Adrenal gland (tissue), 12 donors: Measurements from ENCODE around the gene HJURP. TPM values are rescaled to one million over a fixed set of nuclear protein-coding genes. Genes with fewer than 3 reads are reported as not detected.

ENCODE experiments used
- DNase-seq, 7 donors: peaks; one replicate each; pipeline ENCODE4 v3.0.0-alpha.2; 2019 to 2020
- H3K27ac ChIP-seq, 5 donors: fragments of 200-600 bp; sonication (generic) in 4 of 5; 1 replicate in 3 of 5; 2 replicates in 2 of 5; pipeline versions ENCODE4 v1.5.1 to v1.8.0; 2016 to 2020; ENCODE audit warnings: mild to moderate bottlenecking in 1 of 5
- H3K27me3 ChIP-seq: fragments of 200-600 bp; 2 replicates; pipeline ENCODE4 v1.8.0; 2021
- H3K36me3 ChIP-seq, 2 donors: fragments of 200-600 bp; replicated peaks in 1 of 2; 1 replicate in 1 of 2; 2 replicates in 1 of 2; pipeline versions ENCODE4 v1.5.1 to v1.8.0; 2018 to 2022
- H3K4me1 ChIP-seq, 2 donors: fragments of 200-600 bp; replicated peaks in 1 of 2; 1 replicate in 1 of 2; 2 replicates in 1 of 2; pipeline versions ENCODE4 v1.5.1 to v1.8.0; 2018 to 2021
- H3K4me3 ChIP-seq, 4 donors: fragments of 200-600 bp; sonication (generic) in 3 of 4; one replicate each; pipeline ENCODE4 v1.5.1; 2016 to 2018
- H3K9me3 ChIP-seq, 3 donors: fragments of 200-600 bp; sonication (generic) in 1 of 3; replicated peaks in 1 of 3; 1 replicate in 2 of 3; 2 replicates in 1 of 3; pipeline versions ENCODE4 v1.5.1 to v1.8.0; 2016 to 2021
- POLR2A ChIP-seq, 2 donors: fragments of 450-650 bp; IDR thresholded peaks; one replicate each; pipeline ENCODE4 v1.6.1; 2017; ENCODE audit warnings: antibody characterized with exemption in 2 of 2, mild to moderate bottlenecking in 2 of 2, moderate library complexity in 1 of 2
- WGBS, 4 donors: extraction: QIAGEN DNeasy Blood & Tissue Kit in 2 of 4; methylation state at CpG; one replicate each; pipeline versions ENCODE4 v1.1.5 to v1.1.7; 2013 to 2017; 5-methylcytosine and 5-hydroxymethylcytosine counted together
- intact Hi-C, 2 donors: fragments of 100-400 bp; cut with DNase I; formaldehyde crosslinking; loops; one replicate each; pipeline versions ENCODE4 v1.14.1 to v1.15.0; 2022 to 2023
- polyA plus RNA-seq, 3 donors: library from polyadenylated mRNA; stranded (reverse); fragments of 200-250 nt in 2 of 3; fragments of 350-450 nt in 1 of 3; fragmentation: Illumina TruSeq in 1 of 3; extraction: RNeasy Lipid Tissue Mini Kit (QIAGEN cat#74804) in 1 of 3; gene quantifications; one replicate each; pipeline ENCODE4 v1.2.3, GENCODE V29; 2013 to 2014
- total RNA-seq, 9 donors: library from RNA; depleted of rRNA in 4 of 9; stranded (reverse); fragments of >200 nt in 4 of 9; fragments of 120-200 nt in 1 of 9; fragmentation: NEBNext Ultra II Directional in 1 of 9; extraction: Animal tissue kit (Norgen Biotek cat#: 25700) in 1 of 9; gene quantifications; one replicate each; pipeline versions ENCODE4 v1.1.0 to v1.2.4, GENCODE V29; 2013 to 2023
- TF ChIP-seq, protein P1 (sequence below), 6 experiments: fragments of 450-650 bp in 4 of 6; fragments of 200-600 bp in 2 of 6; sonication (generic) in 1 of 6; IDR thresholded peaks; 1 replicate in 5 of 6; 2 replicates in 1 of 6; pipeline versions ENCODE4 v1.5.1 to v1.8.0; 2016 to 2021; ENCODE audit warnings: antibody characterized with exemption in 6 of 6, mild to moderate bottlenecking in 2 of 6, moderate library complexity in 1 of 6
- donor health status: healthy with polysubstance abuse.
- donor health status: Bipolar disorder and iron deficiency.
- donor health status: DM: yes; HTN: yes; CAD: no.
- donor health status: DM: no; HTN: no; CAD: no.
- donor health status: DM: no; HTN: no; CAD: no.
- donor health status: DM: yes; HTN: yes; CAD: no.

The HJURP gene
- total and polyA plus RNA-seq, 12 donors = 0.28 to 7.5 (median 1.6) TPM

DNA sequence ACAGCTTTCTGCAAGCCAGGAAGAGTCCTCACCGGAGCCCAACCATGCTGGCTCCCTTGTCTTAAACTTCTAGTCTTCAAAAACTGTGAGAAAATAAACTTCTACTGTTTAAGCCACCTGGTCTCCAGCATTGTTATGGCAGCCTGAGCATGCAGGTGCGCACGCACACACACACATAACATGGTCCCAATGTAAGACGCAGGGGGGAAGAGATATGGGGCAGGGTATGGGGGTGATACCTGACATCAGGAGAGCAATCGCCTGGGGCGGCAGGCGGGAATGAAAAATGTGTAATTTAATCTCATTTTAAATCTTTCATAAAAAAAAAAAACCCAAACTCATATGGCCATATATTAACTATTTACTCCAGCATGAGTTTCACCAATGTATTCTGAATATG, 18.0 kb downstream of the HJURP start:
- WGBS, 4 donors = 94 to 98% (median 98%) methylated on average over 7 of the region's 7 CpGs
- DNase-seq = peak in 1 of 7 donors; percentile 6
- TF ChIP-seq POLR2A (IDR thresholded peaks at IDR 0.05) = no peak
- TF ChIP-seq, protein P1, sequence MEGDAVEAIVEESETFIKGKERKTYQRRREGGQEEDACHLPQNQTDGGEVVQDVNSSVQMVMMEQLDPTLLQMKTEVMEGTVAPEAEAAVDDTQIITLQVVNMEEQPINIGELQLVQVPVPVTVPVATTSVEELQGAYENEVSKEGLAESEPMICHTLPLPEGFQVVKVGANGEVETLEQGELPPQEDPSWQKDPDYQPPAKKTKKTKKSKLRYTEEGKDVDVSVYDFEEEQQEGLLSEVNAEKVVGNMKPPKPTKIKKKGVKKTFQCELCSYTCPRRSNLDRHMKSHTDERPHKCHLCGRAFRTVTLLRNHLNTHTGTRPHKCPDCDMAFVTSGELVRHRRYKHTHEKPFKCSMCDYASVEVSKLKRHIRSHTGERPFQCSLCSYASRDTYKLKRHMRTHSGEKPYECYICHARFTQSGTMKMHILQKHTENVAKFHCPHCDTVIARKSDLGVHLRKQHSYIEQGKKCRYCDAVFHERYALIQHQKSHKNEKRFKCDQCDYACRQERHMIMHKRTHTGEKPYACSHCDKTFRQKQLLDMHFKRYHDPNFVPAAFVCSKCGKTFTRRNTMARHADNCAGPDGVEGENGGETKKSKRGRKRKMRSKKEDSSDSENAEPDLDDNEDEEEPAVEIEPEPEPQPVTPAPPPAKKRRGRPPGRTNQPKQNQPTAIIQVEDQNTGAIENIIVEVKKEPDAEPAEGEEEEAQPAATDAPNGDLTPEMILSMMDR (IDR thresholded peaks at IDR 0.05) = no peak
- Histone ChIP-seq H3K4me1 (no peaks in the 10 kb centered on the region), H3K27ac (no peak overlapping the region), H3K27me3 (no peaks in the 10 kb centered on the region), H3K36me3 (no peaks in the 10 kb centered on the region), H3K9me3 (no peaks in the 10 kb centered on the region), H3K4me3 (no peak overlapping the region)
- intact Hi-C loops = no loop called here

DNA sequence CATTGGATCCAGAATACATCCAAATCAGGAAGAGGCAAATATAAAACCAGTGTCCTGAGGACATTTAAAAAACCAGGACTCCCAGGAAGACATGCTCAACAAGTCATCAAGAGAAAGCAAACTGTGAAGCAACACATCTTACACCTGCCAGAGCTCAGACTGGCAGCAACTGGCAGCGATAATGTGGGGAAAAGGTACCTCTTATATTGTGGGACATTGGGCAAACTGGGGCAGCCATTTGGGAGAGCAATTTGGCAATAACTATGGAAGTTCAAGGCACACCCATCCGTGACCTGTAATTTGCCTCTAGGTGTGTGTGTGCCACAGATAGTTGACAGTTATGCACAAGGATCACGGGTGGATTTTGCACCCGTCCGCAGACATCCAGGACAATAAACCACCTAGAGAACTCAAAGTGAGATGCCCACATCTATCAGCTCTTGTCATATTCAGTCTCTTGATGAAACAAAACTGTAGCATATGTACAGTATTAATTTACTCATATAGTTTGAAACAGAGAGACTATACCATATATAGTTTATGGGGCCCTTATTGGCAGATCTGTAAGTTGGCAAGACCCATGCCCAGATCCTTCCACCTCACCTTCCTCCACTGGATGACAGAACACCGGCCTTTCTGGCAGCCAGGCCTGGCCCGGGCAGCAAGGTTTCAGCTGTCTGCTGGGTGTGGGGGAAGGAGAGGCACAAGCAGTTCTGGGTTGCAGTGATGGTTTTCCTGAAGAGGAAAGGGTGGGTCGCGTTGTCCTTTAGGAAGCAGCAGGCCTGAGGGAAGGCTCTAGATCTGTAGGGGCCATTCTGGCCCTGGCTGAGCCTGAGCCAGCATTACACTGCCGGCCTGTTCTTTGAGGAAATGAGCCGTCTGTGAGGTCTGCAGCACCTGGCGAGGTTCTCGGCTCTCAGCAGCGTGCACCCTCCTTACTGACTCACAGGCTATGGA, 18.8 kb downstream of the HJURP start:
- H3K36me3 ChIP-seq = no peaks in the 10 kb centered on the region
- no peaks in the 10 kb centered on the region for H3K9me3 ChIP-seq
- no peak overlapping the region for H3K4me3 ChIP-seq
- DNase-seq = no peak
- no peaks in the 10 kb centered on the region for H3K27me3 ChIP-seq
- H3K4me1 ChIP-seq = no peaks in the 10 kb centered on the region
- H3K27ac ChIP-seq = no peak overlapping the region
- TF ChIP-seq, protein P1 (IDR thresholded peaks at IDR 0.05) = no peak
- TF ChIP-seq POLR2A (IDR thresholded peaks at IDR 0.05) = no peak
- 95 to 97% (median 96%) methylated on average over 11 to 14 of the region's 14 CpGs for WGBS, 4 donors
- intact Hi-C loops = no loop called here

DNA sequence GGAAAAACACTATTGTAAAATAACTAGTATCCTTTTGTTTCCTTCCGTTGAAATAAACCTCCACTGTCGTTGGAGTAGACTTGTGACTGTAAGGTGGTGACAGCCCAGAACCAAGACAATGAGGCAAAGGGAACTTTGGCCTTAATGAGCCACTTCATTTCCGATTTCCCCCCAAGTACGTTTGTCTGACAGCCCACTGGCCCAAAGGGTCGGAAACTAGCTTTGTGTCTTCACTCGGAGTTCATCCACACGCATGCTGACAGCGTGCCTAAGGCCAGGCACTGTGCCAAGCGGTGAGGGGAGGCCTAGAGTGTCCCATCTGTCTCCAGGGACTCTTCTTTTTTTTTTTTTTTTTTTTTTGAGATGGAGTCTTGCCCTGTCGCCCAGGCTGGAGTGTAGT, 21.0 kb downstream of the HJURP start:
- DNase-seq = no peak
- no peaks in the 10 kb centered on the region for H3K9me3 ChIP-seq
- 72 to 85% (median 76%) methylated on average over 10 of the region's 10 CpGs for WGBS, 4 donors
- H3K4me3 ChIP-seq = no peak overlapping the region
- no peak overlapping the region for H3K27ac ChIP-seq
- TF ChIP-seq, protein P1 (IDR thresholded peaks at IDR 0.05) = no peak
- no peak for TF ChIP-seq POLR2A (IDR thresholded peaks at IDR 0.05)
- intact Hi-C loops = no loop called here
- H3K27me3 ChIP-seq = no peaks in the 10 kb centered on the region
- no peaks in the 10 kb centered on the region for H3K4me1 ChIP-seq
- no peaks in the 10 kb centered on the region for H3K36me3 ChIP-seq

DNA sequence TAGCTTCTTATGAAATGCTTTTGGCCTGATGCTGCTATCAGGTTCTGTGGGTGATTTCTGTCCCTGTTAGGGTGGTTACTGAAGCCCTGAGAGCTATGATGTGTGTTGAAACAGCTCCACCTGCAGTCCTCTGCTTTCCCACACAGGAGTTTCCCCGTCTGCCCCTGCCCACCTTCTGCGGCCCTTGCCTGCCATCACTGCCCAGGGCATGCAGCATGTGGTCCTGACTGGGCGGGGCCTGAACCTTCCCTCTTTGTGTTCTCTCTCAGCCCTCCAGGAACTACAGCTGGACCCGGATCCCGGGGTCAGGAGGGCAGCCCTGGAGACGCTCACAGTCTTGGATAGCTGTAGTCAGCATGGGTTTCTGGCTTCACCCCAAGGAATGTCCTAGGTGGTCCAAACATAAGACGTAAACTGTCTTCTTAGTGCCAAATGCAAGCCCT, 21.4 kb downstream of the HJURP start:
- H3K9me3 ChIP-seq = no peaks in the 10 kb centered on the region
- no peaks in the 10 kb centered on the region for H3K4me1 ChIP-seq
- no peak overlapping the region for H3K27ac ChIP-seq
- 63 to 89% (median 73%) methylated on average over 3 to 7 of the region's 7 CpGs for WGBS, 4 donors
- TF ChIP-seq, protein P1 (IDR thresholded peaks at IDR 0.05) = no peak
- no peak for TF ChIP-seq POLR2A (IDR thresholded peaks at IDR 0.05)
- H3K36me3 ChIP-seq = no peaks in the 10 kb centered on the region
- intact Hi-C loops = no loop called here
- no peaks in the 10 kb centered on the region for H3K27me3 ChIP-seq
- no peak for DNase-seq
- no peak overlapping the region for H3K4me3 ChIP-seq
